OCI-LY3 (cell line): ENCODE measurements around the gene CRTAP.

Experiments used
- EZH2phosphoT487 ChIP-seq: fragments of 200-600 bp; shearing (Covaris generic); IDR thresholded peaks from 2 replicates; pipeline ENCODE4 v1.6.1; 2018; ENCODE audit warnings: antibody characterized with exemption, mixed run types, low read depth
- TF ChIP-seq, protein P1 (sequence below): fragments of 200-600, 300-600 bp; sonication (generic); IDR thresholded peaks from 2 replicates; pipeline ENCODE4 v1.5.1; 2014; ENCODE audit warnings: antibody characterized with exemption, low read length, low read depth

DNA sequence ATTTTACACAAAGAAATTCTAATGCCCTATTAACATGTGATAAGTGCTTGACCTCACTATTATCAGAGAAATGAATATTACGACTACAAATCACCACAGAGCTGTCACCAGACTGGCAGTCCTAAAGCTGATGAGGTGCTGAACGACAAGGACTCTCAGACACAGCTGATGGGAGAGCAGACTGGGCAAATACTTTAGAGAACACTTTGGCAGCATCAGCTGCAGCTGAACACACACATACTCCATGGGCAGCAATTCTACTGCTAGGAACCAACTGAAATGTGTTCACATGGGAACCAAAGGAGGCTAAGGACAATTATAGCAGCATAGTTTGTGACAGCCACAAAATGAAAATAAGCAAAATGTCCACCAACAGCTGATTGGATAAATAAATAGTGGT, 59.3 kb downstream of the CRTAP start:
- TF ChIP-seq, protein P1, sequence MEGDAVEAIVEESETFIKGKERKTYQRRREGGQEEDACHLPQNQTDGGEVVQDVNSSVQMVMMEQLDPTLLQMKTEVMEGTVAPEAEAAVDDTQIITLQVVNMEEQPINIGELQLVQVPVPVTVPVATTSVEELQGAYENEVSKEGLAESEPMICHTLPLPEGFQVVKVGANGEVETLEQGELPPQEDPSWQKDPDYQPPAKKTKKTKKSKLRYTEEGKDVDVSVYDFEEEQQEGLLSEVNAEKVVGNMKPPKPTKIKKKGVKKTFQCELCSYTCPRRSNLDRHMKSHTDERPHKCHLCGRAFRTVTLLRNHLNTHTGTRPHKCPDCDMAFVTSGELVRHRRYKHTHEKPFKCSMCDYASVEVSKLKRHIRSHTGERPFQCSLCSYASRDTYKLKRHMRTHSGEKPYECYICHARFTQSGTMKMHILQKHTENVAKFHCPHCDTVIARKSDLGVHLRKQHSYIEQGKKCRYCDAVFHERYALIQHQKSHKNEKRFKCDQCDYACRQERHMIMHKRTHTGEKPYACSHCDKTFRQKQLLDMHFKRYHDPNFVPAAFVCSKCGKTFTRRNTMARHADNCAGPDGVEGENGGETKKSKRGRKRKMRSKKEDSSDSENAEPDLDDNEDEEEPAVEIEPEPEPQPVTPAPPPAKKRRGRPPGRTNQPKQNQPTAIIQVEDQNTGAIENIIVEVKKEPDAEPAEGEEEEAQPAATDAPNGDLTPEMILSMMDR = no peak
- no peak for TF ChIP-seq EZH2phosphoT487
